ENCODE results near the gene SCO2.

- TF ChIP-seq CTCF (IDR thresholded peaks at IDR 0.05): no peak
- TF ChIP-seq POLR2A (IDR thresholded peaks at IDR 0.05): no peak
These were observed 34.6 kb upstream of the SCO2 start for GRCh38 chr22:50560034-50560433.
